ENCODE data around the gene PROM2. TPM values are rescaled to one million over a fixed set of nuclear protein-coding genes. Genes with fewer than 3 reads are reported as not detected.

The PROM2 gene
- total RNA-seq, 1 donor from 2014 or later, result 2.3 TPM

- Histone ChIP-seq H3K36me3 (ENCODE audit: control insufficient read depth, insufficient read depth, low read length) (no peaks in the 10 kb centered on the region), H3K27me3 (ENCODE audit: control insufficient read depth, insufficient read depth, low read length) (no peaks in the 10 kb centered on the region), H3K4me3 (ENCODE audit: low read depth, low read length) (no peak overlapping the region)
- TF ChIP-seq CTCF (IDR thresholded peaks at IDR 0.05; ENCODE audit: insufficient read depth, low read length, poor library complexity, severe bottlenecking), result no peak
- DNase-seq (ENCODE audit: low read depth), result no peak
Observed at GRCh38 chr2:95319481-95320343, 45.5 kb downstream of the PROM2 start.

GRCh38 chr2:95320344-95320712 lies 46.1 kb downstream of the PROM2 start:
- H3K27me3 ChIP-seq (ENCODE audit: control insufficient read depth, insufficient read depth, low read length), result no peaks in the 10 kb centered on the region
- DNase-seq (ENCODE audit: low read depth), result no peak
- no peak overlapping the region for H3K4me3 ChIP-seq (ENCODE audit: low read depth, low read length)
- H3K36me3 ChIP-seq (ENCODE audit: control insufficient read depth, insufficient read depth, low read length), result no peaks in the 10 kb centered on the region
- TF ChIP-seq CTCF (IDR thresholded peaks at IDR 0.05; ENCODE audit: insufficient read depth, low read length, poor library complexity, severe bottlenecking), result no peak

GRCh38 chr2:95320986-95321767 lies 46.9 kb downstream of the PROM2 start:
- no peak for DNase-seq (ENCODE audit: low read depth)
- H3K36me3 ChIP-seq (ENCODE audit: control insufficient read depth, insufficient read depth, low read length), result no peaks in the 10 kb centered on the region
- TF ChIP-seq CTCF (IDR thresholded peaks at IDR 0.05; ENCODE audit: insufficient read depth, low read length, poor library complexity, severe bottlenecking), result no peak
- H3K4me3 ChIP-seq (ENCODE audit: low read depth, low read length), result no peak overlapping the region
- H3K27me3 ChIP-seq (ENCODE audit: control insufficient read depth, insufficient read depth, low read length), result no peaks in the 10 kb centered on the region

- Histone ChIP-seq H3K4me3 (ENCODE audit: low read depth, low read length) (no peak overlapping the region), H3K36me3 (ENCODE audit: control insufficient read depth, insufficient read depth, low read length) (no peaks in the 10 kb centered on the region), H3K27me3 (ENCODE audit: control insufficient read depth, insufficient read depth, low read length) (no peaks in the 10 kb centered on the region)
- no peak for DNase-seq (ENCODE audit: low read depth)
- TF ChIP-seq CTCF (IDR thresholded peaks at IDR 0.05; ENCODE audit: insufficient read depth, low read length, poor library complexity, severe bottlenecking), result peak; percentile 73
Observed at GRCh38 chr2:95323347-95324155, 49.3 kb downstream of the PROM2 start.

GRCh38 chr2:95325026-95325425 lies 50.8 kb downstream of the PROM2 start:
- DNase-seq (ENCODE audit: low read depth), result no peak
- H3K4me3 ChIP-seq (ENCODE audit: low read depth, low read length), result no peak overlapping the region
- H3K36me3 ChIP-seq (ENCODE audit: control insufficient read depth, insufficient read depth, low read length), result no peaks in the 10 kb centered on the region
- no peak for TF ChIP-seq CTCF (IDR thresholded peaks at IDR 0.05; ENCODE audit: insufficient read depth, low read length, poor library complexity, severe bottlenecking)
- no peaks in the 10 kb centered on the region for H3K27me3 ChIP-seq (ENCODE audit: control insufficient read depth, insufficient read depth, low read length)
